ENCODE measurements around the gene PCDHGC5.

The PCDHGC5 gene

DNA sequence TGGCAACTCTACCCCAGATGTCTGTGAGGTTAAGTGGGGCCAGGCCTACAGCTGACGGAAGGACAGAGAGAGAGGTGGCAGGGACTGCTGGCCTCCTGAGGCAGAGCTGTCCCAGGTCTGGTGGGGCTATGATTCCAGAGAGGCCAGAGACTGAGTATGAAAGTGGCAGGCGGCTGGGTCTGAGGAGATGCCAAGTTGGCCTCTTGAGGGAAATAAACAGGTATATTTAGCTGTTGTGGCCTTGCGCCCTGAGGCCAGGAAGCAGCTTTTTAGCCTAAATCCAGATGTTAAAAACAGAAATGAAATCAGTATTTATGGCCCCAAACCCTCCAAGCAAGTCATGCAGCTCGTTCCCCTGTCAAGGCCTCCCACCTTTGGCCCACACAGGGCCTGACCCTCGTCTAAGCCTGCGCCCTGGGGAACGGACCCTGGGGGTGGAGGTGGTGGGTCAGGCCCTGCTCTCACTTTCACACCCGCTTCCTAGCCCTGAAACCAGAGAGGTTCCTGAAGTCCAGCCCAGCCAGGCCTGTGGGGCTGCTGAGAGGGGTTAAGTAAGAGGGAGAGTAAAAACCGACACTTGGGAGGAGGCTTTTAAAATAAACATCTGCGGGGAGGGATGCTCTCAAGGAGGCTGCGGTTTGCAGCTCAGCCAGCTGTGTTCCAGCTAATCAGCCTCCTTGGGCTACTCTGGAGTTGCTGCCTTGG, 18.7 kb downstream of the PCDHGC5 start:
- H3K9me3 ChIP-seq (ENCODE audit: control insufficient read depth, insufficient read depth, low read length) = no peaks in the 10 kb centered on the region
- H3K27ac ChIP-seq (ENCODE audit: low read depth, low read length) = no peak overlapping the region

DNA sequence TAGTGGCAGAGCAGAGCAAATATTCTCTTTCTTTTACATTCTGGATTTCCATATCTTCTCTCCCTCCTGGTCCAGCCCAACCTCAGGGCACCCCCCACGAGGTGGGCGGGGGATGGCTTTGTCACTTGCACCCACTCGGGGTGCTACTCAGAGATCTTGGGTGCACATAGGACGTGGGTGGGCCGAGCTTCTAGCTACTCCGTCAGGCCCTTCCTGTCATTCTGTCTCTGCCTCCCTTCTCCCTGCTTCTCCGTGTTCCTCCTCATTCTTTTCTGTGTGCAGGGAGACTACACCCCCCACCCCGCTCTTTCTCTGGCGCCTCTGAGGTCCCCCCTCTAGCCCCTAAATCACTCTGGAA, 19.5 kb downstream of the PCDHGC5 start:
- Histone ChIP-seq H3K27me3 (ENCODE audit: control insufficient read depth, insufficient read depth, low read length) (peaks cover 4% of the 10 kb centered on the region), H3K9me3 (ENCODE audit: control insufficient read depth, insufficient read depth, low read length) (no peaks in the 10 kb centered on the region), H3K4me1 (ENCODE audit: control insufficient read depth, insufficient read depth, low read length) (peaks cover 18% of the 10 kb centered on the region), H3K36me3 (ENCODE audit: control insufficient read depth, insufficient read depth, low read length) (no peaks in the 10 kb centered on the region), H3K27ac (ENCODE audit: low read depth, low read length) (peak overlapping the region; percentile 75), H3K4me3 (ENCODE audit: low read depth, low read length) (peak overlapping the region; percentile 35), H3K9ac (ENCODE audit: low read depth, low read length) (no peak overlapping the region)

More for the DNA sequence above, 18.7 kb downstream of the PCDHGC5 start:
- H3K36me3 ChIP-seq (ENCODE audit: control insufficient read depth, insufficient read depth, low read length) = no peaks in the 10 kb centered on the region
- H3K9ac ChIP-seq (ENCODE audit: low read depth, low read length) = no peak overlapping the region
- H3K27me3 ChIP-seq (ENCODE audit: control insufficient read depth, insufficient read depth, low read length) = no peaks in the 10 kb centered on the region
- H3K4me1 ChIP-seq (ENCODE audit: control insufficient read depth, insufficient read depth, low read length) = peaks cover 18% of the 10 kb centered on the region
- no peak overlapping the region for H3K4me3 ChIP-seq (ENCODE audit: low read depth, low read length)

DNA sequence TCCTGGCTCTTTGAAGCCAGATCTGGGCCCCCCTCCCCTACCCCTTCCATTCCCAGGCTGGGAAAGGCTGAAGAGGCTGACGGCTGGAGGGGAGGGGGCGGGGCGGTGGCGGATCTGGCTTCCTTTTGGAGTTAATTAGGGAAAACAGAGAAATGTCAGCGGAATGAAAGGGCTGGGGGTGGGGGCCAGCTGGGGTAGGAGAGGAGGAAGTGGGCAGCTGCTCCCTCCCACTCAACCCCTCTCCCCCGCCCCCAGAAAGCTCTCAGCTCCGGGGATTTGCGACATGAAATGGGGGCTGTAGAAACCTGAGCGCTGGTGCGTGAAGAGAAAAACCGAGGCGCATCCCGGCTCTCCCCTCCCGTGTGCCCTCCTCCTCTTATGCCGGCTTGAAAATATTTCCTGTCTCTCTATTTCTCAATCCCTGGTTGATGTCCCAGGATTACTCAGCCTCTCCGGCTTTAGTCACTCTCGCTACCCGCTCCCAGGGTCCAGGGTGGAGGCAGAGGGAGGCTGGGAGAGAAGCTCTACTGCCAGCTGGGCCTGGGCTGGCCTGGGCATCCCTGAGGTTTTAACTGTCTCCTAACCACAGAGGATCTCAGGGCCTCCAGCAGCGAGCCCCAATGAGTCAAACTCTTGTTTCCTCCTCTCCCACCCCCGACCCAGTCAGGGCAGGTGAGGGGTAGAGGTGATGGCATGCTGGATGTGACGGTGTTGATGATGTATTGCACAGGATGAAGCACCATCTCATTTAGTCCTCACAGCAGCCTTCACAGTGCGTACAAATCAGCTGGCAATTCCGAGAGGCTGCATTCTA, 20.1 kb downstream of the PCDHGC5 start:
- Histone ChIP-seq H3K36me3 (ENCODE audit: control insufficient read depth, insufficient read depth, low read length) (no peaks in the 10 kb centered on the region), H3K27ac (ENCODE audit: low read depth, low read length) (peak overlapping the region; percentile 75), H3K4me3 (ENCODE audit: low read depth, low read length) (peak overlapping the region; percentile 39), H3K9me3 (ENCODE audit: control insufficient read depth, insufficient read depth, low read length) (no peaks in the 10 kb centered on the region), H3K4me1 (ENCODE audit: control insufficient read depth, insufficient read depth, low read length) (peaks cover 22% of the 10 kb centered on the region), H3K27me3 (ENCODE audit: control insufficient read depth, insufficient read depth, low read length) (peaks cover 4% of the 10 kb centered on the region), H3K9ac (ENCODE audit: low read depth, low read length) (no peak overlapping the region)

DNA sequence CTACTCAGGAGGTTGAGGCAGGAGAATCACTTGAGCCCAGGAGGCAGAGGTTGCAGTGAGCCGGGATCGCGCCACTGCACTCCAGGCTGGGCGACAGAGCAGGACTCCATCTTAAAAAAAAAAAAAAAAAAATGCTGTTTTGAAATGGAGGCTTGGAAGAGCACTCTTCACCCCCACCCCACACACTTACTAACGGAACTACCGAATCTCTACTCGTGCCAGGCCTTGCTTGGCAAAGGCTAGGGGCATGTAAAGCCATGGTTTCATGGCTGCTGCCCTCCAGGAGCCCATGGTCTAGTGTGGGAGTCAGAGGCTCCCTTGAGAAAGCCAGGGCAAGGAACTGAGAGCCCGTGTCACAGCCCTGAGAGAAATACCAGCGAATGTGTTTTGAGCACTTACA, 21.3 kb downstream of the PCDHGC5 start:
- peaks cover 34% of the 10 kb centered on the region for H3K4me1 ChIP-seq (ENCODE audit: control insufficient read depth, insufficient read depth, low read length)
- no peak overlapping the region for H3K9ac ChIP-seq (ENCODE audit: low read depth, low read length)
- H3K27ac ChIP-seq (ENCODE audit: low read depth, low read length) = no peak overlapping the region
- no peak overlapping the region for H3K4me3 ChIP-seq (ENCODE audit: low read depth, low read length)
- no peaks in the 10 kb centered on the region for H3K9me3 ChIP-seq (ENCODE audit: control insufficient read depth, insufficient read depth, low read length)
- H3K36me3 ChIP-seq (ENCODE audit: control insufficient read depth, insufficient read depth, low read length) = no peaks in the 10 kb centered on the region
- H3K27me3 ChIP-seq (ENCODE audit: control insufficient read depth, insufficient read depth, low read length) = peaks cover 4% of the 10 kb centered on the region

DNA sequence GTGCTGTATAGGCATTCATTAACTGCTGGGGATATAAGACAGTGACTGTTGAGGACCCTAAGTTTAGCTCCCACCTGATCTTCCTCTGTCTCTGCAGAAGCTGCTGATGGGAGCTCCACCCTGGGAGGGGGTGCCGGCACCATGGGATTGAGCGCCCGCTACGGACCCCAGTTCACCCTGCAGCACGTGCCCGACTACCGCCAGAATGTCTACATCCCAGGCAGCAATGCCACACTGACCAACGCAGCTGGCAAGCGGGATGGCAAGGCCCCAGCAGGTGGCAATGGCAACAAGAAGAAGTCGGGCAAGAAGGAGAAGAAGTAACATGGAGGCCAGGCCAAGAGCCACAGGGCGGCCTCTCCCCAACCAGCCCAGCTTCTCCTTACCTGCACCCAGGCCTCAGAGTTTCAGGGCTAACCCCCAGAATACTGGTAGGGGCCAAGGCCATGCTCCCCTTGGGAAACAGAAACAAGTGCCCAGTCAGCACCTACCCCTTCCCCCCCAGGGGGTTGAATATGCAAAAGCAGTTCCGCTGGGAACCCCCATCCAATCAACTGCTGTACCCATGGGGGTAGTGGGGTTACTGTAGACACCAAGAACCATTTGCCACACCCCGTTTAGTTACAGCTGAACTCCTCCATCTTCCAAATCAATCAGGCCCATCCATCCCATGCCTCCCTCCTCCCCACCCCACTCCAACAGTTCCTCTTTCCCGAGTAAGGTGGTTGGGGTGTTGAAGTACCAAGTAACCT, 22.1 kb downstream of the PCDHGC5 start:
- H3K9me3 ChIP-seq (ENCODE audit: control insufficient read depth, insufficient read depth, low read length) = no peaks in the 10 kb centered on the region
- H3K4me3 ChIP-seq (ENCODE audit: low read depth, low read length) = no peak overlapping the region
- 0 out of 2 replicates have a peak, but pooled peaks cover 6% of the 10 kb centered on the region for H3K36me3 ChIP-seq (ENCODE audit: control insufficient read depth, insufficient read depth, low read length)
- no peak overlapping the region for H3K27ac ChIP-seq (ENCODE audit: low read depth, low read length)
- H3K4me1 ChIP-seq (ENCODE audit: control insufficient read depth, insufficient read depth, low read length) = peaks cover 37% of the 10 kb centered on the region
- H3K9ac ChIP-seq (ENCODE audit: low read depth, low read length) = no peak overlapping the region
- H3K27me3 ChIP-seq (ENCODE audit: control insufficient read depth, insufficient read depth, low read length) = peaks cover 4% of the 10 kb centered on the region

DNA sequence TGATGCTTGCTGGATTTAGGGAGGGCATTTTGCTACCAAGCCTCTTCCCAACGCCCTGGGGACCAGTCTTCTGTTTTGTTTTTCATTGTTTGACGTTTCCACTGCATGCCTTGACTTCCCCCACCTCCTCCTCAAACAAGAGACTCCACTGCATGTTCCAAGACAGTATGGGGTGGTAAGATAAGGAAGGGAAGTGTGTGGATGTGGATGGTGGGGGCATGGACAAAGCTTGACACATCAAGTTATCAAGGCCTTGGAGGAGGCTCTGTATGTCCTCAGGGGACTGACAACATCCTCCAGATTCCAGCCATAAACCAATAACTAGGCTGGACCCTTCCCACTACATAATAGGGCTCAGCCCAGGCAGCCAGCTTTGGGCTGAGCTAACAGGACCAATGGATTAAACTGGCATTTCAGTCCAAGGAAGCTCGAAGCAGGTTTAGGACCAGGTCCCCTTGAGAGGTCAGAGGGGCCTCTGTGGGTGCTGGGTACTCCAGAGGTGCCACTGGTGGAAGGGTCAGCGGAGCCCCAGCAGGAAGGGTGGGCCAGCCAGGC, 23.0 kb downstream of the PCDHGC5 start:
- H3K9ac ChIP-seq (ENCODE audit: low read depth, low read length) = no peak overlapping the region
- peaks cover 13% of the 10 kb centered on the region for H3K36me3 ChIP-seq (ENCODE audit: control insufficient read depth, insufficient read depth, low read length)
- H3K27ac ChIP-seq (ENCODE audit: low read depth, low read length) = no peak overlapping the region
- peaks cover 4% of the 10 kb centered on the region for H3K27me3 ChIP-seq (ENCODE audit: control insufficient read depth, insufficient read depth, low read length)
- H3K4me3 ChIP-seq (ENCODE audit: low read depth, low read length) = no peak overlapping the region
- H3K9me3 ChIP-seq (ENCODE audit: control insufficient read depth, insufficient read depth, low read length) = no peaks in the 10 kb centered on the region
- H3K4me1 ChIP-seq (ENCODE audit: control insufficient read depth, insufficient read depth, low read length) = peaks cover 37% of the 10 kb centered on the region

DNA sequence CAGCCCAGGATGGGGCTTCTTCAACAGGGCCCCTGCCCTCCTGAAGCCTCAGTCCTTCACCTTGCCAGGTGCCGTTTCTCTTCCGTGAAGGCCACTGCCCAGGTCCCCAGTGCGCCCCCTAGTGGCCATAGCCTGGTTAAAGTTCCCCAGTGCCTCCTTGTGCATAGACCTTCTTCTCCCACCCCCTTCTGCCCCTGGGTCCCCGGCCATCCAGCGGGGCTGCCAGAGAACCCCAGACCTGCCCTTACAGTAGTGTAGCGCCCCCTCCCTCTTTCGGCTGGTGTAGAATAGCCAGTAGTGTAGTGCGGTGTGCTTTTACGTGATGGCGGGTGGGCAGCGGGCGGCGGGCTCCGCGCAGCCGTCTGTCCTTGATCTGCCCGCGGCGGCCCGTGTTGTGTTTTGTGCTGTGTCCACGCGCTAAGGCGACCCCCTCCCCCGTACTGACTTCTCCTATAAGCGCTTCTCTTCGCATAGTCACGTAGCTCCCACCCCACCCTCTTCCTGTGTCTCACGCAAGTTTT, 23.6 kb downstream of the PCDHGC5 start:
- H3K27ac ChIP-seq (ENCODE audit: low read depth, low read length) = no peak overlapping the region
- H3K9me3 ChIP-seq (ENCODE audit: control insufficient read depth, insufficient read depth, low read length) = no peaks in the 10 kb centered on the region
- H3K4me3 ChIP-seq (ENCODE audit: low read depth, low read length) = peak overlapping the region; percentile 78
- peaks cover 36% of the 10 kb centered on the region for H3K4me1 ChIP-seq (ENCODE audit: control insufficient read depth, insufficient read depth, low read length)
- peaks cover 4% of the 10 kb centered on the region for H3K27me3 ChIP-seq (ENCODE audit: control insufficient read depth, insufficient read depth, low read length)
- H3K36me3 ChIP-seq (ENCODE audit: control insufficient read depth, insufficient read depth, low read length) = peaks cover 17% of the 10 kb centered on the region
- H3K9ac ChIP-seq (ENCODE audit: low read depth, low read length) = no peak overlapping the region

DNA sequence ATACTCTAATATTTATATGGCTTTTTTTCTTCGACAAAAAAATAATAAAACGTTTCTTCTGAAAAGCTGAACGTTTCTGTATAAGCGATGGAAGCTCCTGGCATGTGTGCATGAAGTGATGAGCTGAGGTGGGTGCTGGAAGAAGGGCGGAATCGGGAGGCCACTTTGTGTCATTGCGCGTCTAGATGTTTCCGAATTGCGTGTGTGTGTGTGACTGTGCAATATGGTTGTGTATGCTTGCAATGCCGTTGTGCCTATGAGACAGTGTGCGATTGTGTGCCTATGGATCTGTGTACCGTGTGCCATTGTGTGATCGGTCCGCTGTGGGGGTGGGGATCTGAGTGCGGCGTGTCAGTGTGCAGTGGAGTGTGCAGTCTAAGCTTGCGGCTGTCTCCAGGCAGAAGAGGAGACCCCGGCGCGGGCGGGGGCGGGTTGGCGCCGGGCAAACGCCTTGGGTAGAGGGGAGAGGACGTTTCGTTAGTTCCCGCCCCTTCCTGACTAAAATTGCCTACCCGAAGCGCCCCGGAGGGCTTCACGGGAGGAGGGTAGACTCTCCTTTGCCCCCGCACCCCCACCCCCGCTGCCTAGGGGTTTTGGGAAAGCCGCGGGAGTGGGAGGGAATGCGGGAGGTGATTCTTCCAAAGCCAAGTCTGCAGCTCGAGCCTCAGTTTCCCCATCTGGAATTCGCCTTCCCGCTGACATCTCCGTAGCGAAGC, 24.2 kb downstream of the PCDHGC5 start:
- Histone ChIP-seq H3K36me3 (ENCODE audit: control insufficient read depth, insufficient read depth, low read length) (peaks cover 17% of the 10 kb centered on the region), H3K9me3 (ENCODE audit: control insufficient read depth, insufficient read depth, low read length) (no peaks in the 10 kb centered on the region), H3K27ac (ENCODE audit: low read depth, low read length) (peak overlapping the region; percentile 93), H3K27me3 (ENCODE audit: control insufficient read depth, insufficient read depth, low read length) (peaks cover 4% of the 10 kb centered on the region), H3K4me1 (ENCODE audit: control insufficient read depth, insufficient read depth, low read length) (peaks cover 30% of the 10 kb centered on the region), H3K9ac (ENCODE audit: low read depth, low read length) (peak overlapping the region; percentile 49; the same call in 1 of the 2 replicates), H3K4me3 (ENCODE audit: low read depth, low read length) (peak overlapping the region; percentile 78)

DNA sequence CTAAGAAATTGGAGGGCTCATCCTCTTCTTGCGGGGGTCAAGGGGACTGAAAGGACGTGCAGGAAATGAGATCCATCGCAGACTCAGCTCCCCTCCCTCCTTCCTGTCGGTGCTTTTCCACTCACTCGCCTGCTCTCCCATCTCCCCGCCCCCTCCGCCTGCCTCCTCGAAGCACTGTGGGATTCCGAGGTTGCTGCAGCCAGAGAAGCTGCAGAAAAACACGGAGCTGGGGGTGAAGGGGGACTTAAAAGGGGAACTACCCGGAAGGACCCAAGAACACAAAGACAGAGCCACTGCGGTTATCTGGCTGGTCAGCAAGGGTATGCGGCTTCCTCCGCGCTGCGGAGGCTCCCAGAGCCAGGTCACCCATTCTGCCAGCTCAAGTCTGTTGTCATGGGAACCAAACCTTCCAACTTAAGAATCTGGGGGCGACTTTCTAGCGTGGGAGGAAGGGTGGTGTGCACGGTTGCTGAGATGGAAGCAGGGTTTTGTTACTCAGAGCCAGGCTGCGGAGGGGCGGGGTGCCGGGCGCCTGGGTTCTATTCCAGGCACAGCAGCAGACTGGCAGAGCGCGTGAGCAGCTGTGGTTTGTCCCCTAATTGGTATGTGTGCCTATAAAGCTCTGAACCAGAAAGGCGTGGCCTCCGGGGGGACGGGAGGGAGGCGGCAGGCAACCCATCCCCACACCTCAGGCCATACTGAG, 24.9 kb downstream of the PCDHGC5 start:
- H3K27me3 ChIP-seq (ENCODE audit: control insufficient read depth, insufficient read depth, low read length) = peaks cover 4% of the 10 kb centered on the region
- H3K9ac ChIP-seq (ENCODE audit: low read depth, low read length) = peak overlapping the region; percentile 49
- H3K9me3 ChIP-seq (ENCODE audit: control insufficient read depth, insufficient read depth, low read length) = no peaks in the 10 kb centered on the region
- peak overlapping the region; percentile 78 for H3K4me3 ChIP-seq (ENCODE audit: low read depth, low read length)
- peak overlapping the region; percentile 93 for H3K27ac ChIP-seq (ENCODE audit: low read depth, low read length)
- H3K4me1 ChIP-seq (ENCODE audit: control insufficient read depth, insufficient read depth, low read length) = peaks cover 24% of the 10 kb centered on the region
- peaks cover 20% of the 10 kb centered on the region for H3K36me3 ChIP-seq (ENCODE audit: control insufficient read depth, insufficient read depth, low read length)
